ENCODE measurements around the gene MB.
"Not testable (repeated sequence)": the region's sequence is repeated elsewhere in the genome, so short reads cannot be mapped to it uniquely, and the experiment has no call there.

MB gene

DNA sequence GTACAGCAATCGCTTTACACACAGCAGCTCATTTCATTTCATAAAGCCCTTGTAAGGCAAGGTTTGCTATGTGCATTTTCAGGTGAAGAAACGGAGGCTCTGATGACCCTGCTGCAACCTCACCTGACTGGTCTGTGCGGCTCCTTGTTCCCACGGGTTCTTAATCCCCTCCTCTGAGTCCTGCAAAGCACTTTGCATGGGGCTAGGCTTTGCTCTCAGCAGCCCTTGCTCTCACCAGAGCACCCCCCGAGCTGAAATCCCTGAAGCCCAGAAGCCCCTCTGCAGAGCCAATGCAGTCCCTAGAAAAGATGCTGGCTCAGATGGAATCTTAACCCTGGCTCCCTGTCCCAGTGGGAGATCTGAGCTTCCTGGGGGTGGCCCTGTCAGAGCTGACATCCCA, 20.1 kb upstream of the MB start:
- DNase-seq, result no peak

DNA sequence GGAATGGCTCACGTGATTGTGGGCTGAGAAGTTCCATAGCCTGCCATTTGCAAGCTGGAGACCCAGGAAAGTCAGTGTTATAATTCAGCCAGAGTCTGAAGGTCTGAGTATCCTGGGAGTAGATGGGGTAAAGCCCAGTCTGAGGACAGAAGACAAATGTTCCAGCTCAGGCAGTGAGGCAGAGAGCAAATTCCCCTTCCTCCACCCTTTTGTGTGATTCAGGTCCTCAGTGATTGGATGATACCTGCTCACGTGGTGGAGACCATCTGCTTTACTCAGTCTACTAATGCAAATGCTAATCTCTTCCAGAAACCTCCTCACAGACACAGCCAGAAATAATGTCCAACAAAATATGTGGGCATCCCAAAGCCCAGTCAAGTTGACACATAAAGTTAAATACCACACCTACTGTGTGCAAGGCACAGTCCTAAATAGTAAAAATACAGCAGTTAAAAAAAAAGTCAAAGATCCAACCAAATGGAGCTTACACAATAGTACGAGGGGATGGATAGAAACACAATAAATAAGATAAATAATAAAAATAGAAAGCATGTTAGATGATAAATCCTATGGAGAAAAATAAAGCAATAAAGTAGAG, 17.9 kb upstream of the MB start:
- no peak for DNase-seq

DNA sequence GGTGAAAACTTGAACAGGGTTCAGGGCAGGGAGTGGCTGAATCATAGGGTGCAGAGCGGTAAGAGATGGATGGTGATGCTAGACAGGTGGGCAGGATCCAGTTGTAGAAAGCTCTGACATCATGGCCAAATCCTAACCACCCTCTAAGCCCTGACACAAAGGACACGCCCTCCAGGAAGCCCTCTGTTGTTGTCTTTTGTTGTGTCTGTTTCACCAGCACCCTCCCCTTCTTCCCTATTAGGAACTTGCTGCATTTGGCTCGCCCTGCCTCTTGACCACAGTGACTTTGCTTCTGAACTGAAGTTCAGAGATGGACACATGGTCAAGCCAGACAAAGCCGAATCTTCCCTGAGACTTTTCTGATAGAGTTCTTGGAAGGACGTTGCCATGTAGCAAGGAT, 16.9 kb upstream of the MB start:
- no peak for DNase-seq

DNA sequence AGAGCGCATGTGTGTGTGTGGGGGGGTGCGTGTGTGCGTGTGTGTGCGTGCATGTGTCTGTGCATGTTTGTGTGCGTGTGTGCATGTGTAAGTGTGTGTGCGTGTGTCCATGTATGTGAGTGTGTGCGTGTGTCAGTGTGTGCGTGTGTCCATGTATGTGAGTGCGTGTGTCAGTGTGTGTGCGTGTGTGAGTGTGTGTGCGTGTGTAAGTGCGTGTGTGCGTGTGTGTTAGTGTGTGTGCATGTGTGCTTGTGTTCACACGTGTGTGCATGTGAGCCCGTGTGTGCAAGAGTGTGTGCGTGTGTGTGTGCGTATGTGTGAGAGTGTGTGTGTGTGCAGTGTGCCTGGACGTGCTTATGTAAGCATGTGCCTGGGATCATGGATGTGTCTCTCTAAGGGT, 16.4 kb upstream of the MB start:
- DNase-seq, result no peak

DNA sequence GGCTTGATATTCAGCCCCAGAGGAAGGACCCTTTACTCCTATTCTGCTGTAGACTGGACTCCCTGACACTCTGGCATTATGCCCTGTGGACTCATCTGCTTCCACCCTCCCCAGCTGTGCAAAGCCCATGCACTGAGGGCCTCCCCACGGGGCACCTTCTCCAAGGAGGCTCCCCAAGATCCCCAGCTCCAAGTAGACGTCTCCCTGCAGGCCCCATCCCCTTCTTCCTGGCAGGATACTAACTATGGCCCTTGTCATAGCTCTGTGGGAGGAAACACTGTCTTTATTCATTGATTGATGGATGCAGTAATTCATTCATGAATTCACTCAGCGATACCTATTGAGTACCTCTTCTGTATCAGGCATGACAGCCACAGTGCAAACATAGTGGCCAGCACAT, 15.8 kb upstream of the MB start:
- DNase-seq, result no peak

DNA sequence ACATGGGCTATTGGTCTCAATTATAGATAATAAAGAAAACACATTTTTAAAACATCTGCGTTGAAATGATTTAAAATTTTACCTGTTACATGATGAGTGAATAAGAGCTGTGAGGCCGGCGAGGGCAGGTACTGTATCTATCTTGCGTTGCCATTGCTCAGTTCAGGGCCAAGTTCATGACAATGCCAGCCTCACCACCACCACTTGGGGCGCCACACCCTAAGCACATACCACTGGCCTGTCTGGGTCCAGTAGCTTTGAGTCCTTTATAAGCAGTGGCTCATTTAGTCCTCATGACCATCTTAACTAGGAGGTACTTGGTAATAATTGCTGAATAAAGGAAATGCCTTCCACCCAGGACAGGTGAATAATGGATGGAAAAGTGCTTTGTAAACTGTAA, 14.5 kb upstream of the MB start:
- DNase-seq, result no peak

DNA sequence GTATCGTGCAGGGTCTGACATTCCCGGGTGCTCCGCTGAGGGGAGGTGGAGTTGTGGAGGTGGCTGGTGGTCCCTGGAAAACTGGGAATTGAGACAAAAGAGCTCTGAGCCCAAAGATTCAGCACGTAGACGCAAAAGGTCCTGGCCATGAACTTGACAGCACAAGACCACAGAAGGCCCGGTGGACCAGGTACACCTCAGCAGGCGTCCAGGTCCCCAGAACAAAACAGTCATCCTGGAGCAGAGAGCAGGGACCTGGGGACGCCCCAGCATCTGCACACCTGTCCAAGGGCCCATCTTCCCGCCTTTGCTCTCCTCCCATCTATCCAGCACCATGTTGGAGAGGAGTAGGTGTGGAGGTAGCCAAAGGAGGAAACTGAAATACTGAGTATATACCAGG, 13.8 kb upstream of the MB start:
- no peak for DNase-seq

DNA sequence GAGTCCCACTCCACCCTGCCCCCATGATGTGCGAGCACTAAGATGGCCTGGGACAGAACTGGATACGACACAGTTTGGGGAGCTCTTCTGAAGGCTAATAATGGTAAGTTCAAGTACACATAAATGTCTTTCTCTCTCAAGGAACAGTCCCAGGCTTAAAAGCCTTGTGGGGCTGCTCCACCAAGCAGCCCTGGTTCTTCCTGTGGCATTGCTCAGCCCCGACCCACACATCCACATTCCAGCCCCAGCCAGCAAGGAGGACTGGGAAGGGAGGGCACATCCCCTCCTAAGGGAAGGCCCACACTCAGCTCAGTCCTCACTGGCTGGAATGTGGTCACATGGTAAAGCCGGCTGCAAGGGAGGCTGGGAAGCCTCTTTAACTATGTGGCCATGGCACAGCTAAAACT, 13.3 kb upstream of the MB start:
- no peak for DNase-seq

DNA sequence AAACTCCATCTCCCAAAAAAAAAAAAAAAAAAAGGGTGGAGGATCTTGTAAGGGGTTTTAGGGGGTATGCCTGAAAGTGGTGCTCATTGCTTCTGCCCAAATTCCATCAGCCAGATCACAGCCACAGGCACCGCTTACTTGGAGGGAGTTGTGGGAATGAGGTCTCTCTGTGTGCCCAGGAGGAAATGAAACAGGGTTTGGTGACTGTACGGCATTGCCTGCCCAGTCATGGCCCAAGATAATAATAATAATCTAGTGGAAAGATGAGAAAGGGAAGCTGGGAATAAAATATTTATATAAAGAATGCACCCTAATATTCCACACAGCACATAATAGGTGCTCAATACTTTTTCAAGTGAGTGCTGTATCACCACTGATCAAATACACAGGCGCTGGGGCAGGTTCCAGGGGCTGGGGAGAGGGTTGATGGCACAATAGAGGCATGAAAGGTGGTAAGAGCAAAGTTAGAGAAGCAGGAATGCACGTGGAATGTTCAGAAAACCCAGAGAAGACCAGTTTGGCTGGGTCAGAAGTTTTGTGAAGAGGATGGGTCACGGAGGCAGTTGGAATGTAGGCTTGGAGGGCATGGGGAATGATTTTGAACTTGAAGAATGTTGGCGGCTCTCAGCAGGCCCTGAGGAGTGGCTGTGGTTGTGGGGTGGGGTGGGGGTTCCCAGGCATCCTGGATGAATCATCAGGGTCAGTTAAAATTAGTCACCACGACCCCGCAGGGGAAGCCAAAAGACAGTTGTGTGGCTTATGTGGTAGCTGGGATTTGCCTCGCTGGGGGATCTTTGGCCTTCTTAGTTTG, 12.5 kb upstream of the MB start:
- DNase-seq, result no peak

DNA sequence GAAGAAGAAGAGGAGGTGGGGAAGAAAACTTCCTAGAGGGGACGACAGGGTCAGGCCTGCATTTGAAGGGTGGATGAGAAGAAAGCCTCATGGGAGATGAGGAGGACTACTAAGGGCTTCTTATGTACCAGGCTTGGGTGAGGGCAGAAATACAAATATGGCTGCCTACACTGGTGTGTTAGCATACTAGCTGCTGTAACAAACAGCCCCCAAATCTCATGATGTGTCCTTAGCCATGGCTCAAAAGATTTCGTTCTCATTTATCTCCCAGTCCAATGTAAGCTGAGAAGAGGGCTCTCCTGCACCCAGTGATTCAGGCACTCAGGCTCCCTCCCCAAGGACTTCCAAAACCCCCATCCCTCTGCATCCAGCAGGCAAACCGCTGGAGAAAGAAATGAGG, 11.6 kb upstream of the MB start:
- no peak for DNase-seq

DNA sequence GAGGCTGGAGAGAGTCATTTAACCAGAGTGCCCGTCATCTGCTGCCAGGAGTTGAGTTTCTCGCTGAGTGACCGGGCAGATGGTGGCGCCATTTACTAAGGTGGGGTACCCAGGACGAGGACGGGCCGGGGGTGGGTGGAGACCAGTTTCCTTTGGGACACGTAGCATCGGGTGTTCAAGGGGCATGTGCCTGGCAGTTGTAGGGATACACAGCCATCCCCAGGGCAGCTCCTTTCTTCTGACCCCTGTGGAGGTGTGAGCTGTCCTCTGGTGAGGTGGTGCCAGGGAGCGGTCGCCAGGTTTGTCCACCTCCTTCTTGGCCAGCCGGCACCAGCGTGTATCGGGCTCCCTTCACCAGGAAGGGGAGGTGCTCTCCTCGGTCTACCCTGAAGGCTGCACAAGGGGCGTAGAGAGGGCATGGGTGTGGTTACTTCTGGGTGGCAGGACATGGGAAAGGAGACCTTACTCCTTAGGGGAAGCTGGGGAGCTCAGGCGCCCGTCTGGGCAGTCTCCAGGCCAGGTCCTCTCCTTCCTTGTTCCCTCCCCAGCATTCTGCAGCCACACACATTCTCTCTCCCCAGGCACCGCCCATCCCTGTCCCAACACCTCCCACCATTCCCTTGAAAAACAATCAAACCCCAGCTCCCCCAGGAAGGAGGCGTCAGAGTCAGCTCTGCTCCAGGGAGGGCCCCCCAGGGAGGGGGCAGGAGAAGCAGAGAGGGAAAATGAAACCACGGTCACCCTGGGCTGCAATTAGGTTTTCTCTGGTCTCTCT, 10.3 kb upstream of the MB start:
- DNase-seq, result no peak

DNA sequence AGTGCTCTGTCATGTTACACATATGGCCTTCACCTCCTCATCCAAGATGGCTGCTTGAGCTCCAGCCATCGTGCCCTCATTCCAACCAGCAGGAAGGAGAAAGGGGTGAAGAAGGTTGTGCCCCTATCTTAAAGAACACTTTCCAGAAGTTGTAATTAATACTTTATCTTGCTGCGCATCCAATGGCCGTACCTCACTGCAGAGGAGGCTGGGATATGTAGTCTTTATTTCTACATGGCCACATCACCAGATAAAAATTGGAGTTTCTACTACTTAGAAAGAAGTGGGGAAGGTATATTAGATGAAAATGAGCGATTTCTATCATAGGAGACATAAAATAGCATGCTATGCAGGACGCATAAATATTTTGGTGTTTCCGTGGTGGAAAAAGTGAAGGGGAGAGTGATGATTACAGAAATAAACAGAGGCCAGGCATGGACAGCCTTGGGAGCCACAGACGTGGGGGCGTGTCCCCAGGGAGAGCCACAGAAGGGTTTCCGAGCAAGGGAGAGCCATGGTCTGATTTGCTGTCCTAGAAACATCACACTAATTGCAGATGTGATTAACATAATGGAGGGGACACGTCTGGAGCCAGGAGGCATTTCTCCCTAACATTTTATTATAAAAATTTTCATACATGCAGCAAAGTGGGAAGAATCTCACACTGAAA, 8.8 kb upstream of the MB start:
- no peak for DNase-seq

DNA sequence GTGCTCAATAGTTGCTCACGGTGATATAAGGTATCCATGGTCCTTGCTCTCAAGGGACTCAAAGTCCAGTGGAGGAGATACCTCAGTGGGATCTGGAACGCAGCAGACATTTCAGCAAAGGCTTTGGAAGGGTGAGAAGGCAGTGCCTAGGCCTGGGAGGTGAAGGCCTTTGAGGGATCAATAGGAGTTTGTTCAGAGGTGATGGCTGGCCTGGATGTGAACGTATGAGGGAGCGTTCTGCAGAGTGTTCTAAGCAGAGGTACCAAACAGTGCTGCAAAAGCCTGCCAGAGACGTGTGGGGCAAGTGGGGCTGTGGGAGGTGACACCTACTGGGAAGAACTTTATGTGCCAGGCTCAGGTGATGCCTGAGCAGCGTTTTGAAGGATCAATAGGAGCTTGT, 7.4 kb upstream of the MB start:
- DNase-seq, result no peak

DNA sequence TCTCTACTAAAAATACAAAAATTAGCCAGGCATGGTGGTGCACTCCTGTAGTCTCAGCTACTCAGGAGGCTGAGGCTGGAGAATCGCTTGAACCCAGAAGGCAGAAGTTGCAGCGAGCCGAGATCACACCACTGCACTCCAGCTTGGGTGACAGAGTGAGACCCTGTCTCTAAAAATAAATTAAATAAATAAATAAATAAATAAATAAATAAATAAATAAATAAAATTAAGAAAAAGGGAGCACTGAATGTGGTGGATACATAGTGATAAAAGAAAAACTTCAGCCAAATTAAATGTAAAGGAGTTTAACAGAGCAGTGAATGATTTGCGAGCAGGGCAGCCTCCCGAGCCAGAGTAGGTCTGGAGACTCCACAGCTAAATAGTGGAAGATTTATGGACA, 6.8 kb upstream of the MB start:
- not testable (repeated sequence) for DNase-seq

DNA sequence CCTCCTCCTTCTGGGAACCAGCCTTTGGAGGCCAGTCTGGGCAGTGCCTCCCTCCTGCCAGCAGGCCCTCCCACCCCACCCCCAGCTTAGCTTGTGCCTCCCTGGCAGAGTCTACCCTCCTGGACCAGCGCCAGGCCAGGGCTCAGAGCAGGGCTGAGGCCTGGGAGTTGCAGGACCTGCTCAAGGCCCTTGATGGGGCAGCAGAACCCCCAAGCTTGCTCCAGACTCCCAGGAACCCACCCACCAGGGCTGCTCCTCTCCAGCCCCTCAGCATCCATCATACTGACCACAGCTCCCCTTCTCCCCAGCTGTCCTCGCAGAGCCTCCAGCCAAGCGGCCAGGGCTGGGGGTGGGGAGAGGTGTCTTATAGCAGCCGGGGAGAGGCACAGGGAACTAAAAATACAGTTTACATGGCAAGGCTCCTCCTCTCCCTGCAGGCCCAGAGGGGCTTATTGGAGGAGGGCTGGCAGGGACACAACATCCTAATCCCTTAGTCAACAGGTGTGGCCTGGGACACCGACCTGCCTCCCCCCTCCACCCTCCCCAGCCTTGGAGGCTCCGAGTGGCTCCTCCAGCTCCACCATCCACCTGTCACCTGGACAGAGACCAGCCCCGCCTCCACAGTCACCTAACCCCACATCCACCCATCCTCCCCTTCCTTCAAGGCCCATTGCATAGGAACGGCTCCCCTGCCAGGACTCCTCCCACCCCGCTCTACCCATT, 5.2 kb upstream of the MB start:
- no peak for DNase-seq

DNA sequence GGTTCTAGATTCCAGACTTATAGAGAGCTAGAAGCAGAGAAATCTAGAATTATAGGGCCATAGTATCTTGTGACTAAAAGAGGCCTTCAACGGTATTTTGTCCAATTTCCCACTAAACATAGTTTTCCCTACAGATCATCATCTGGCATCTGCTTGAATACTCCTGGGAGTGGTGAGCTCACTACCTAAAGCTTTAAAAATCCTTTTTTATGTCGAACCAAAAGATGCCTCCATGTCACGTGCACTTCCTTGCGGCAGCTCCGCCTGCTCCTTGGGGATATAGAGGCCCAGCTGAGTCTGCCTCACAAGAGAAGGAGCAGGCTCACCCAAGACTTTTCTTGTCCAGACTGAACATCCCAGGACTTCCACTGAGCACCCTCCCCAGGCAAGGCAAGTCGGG, 4.3 kb upstream of the MB start:
- no peak for DNase-seq

DNA sequence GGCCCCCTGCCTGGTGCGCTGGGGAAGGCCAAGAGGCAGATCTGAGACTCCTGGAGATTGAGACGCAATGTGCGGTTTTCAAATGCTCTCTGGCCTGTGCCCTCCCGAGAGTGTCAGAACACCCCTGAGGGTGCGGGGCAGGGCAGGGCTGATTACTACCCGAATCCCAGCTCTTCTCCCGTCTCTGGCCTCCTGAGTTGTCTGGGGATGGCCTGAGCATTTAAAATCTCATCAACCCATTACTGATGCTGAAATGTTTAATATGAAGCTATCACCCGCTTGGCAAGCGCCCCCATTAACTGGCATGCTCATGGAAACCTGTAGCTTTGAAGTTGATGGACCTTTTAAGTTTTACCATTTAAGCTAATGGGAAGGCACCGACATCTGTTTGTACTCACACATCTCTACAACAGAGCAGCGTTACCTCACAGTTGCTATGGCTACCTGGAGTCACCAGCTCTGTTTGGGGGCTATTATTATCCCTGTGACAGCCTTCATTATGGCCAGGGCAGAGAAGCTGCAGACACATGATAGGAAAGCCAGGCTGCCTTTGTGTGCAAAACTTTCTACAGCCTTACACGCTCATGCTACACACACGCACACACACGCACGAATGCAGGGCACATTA, 3.6 kb upstream of the MB start:
- DNase-seq, result no peak

DNA sequence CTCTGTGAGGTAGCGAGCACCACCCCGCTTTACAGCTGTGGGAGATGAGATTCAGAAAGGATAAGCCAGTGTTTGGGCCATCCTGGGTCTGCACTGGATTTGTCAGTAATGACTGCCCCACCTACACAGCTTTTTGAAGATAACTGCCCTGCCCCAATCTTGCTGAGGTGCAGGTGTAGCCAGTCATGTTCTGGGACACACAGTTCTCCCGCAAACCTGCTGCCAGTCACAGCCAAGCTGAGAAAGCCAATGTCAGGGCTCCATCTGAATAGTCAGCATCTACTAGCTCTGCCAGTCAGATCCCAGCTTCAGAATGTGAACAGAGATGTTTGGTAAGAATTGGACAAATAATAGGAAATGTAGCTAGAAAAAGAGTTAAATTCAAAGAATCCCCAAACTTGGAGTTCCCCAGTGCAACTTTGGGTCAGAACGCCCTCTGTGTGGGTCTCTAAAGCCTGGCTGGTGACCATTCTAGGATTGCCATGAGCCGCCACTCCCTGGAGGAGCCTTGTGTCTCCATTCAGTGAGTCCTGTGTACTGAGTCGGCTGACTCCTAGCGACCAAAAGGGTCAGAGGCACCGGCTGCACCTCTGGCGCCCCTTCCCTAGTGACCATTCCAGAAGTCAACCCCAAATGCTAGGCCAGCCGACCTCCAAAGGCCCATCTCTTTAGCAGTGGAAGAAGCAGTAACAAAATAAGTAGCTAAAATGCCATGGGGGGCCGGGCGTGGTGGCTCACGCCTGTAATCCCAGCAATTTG, 2.4 kb upstream of the MB start:
- DNase-seq, result no peak

DNA sequence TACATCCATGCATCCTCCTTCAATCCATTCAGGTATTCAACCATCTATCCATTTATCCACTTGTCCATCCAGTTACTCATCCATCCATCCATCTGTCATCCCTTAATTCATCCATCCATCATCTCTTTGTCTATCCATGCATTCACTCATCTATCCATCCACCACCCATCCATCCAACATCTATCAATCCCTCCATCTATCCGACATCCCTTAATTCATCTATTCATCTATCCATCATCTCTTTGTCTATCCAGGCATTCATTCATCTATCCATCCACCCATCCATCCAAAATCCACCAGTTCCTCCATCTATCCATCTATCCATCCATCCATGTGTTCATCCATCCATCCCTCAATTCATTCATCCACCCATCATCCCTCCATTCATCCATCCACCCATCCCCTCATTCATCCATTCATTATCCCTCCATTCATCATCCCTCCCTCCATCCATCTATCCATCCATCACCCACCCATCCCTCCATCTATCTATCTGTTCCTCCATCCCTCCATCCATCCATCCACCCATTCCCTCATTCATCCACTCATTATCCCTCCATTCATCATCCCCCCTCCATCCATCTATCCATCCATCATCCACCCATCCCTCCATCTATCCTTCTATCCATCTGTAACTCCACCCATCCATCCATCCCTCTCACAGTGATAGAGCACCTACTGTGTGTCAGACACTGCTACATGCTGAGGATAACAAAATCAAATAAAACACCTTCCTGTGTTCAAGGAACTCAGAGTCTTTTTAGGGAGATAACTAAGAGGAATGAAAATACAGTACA, 1.5 kb upstream of the MB start:
- no peak for DNase-seq

DNA sequence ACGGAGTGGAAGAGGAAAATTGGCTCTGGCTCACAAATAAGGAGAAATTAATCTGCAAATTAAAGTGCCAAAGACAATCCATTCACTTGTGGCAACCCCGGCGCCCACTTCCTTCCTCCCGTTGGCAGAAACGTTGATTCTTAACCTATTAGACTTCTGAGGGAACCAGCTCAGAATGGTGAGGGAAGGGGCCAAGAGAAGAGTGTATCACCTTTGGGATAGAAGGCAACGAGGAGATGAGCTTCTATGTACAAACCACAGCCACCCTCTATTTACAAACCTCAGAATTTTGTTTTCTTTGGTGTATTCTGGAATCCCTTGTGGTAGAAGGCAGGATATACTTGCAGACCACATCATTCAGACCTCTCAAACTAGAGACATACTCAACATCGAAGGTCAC, 1.1 kb downstream of the MB start:
- no peak for DNase-seq

DNA sequence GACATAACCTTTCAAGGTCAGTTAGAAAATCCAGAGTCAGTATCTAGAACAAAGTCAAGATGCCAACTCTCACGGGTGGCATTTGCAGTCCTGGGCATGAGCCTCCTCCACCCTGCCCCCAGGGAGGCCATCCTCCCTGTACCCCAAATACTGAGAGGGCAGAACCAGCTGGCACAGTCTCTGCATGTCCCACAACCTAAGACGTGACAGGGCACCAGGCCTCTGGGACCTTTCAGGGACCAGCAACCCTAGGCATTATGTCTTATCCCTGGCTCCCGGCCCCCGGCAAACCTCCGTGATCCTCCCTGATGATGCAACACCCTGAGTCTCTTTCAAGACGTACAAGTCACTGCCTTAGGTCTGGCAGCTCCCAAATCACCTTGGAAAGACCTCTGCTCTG, 2.0 kb downstream of the MB start:
- DNase-seq, result no peak
